ENCODE measurements around the gene DKK2.

- no peak for TF ChIP-seq POLR2A (IDR thresholded peaks at IDR 0.05)
- no peak for TF ChIP-seq CTCF (IDR thresholded peaks at IDR 0.05)
- TF ChIP-seq EP300 (IDR thresholded peaks at IDR 0.05; ENCODE audit: low read depth), result no peak
Observed at GRCh38 chr4:107027379-107027778, 8.7 kb downstream of the DKK2 start.
